HepG2 (cell line): ENCODE measurements around the gene BIRC7. TPM values are rescaled to one million over a fixed set of nuclear protein-coding genes. Genes with fewer than 3 reads are reported as not detected.

Experiments used
- ATAC-seq: fragments of 200-7000 bp; cut with Tn5 transposase; 3 replicates; pipeline ENCODE4 v1.9.1; 2020; ENCODE audit warnings: mild to moderate bottlenecking, moderate library complexity
- BruUV-seq: library from RNA; stranded (reverse); fragments of 400-500 nt; replicated peaks from 2 replicates; lab custom pipeline; 2021; lab: Mats Ljungman, UMichigan
- CTCF ChIA-PET: fragments of 300-600 bp; formaldehyde crosslinking; extraction: SDS; loops from one replicate; lab custom pipeline; 2021; ENCODE audit warnings: low total read pairs, inconsistent platforms, low intra/inter-chr PET ratio; lab: Yijun Ruan, JAX
- POLR2A ChIA-PET: fragments of 350-600 bp; sonication (Branson Sonifier 250); formaldehyde crosslinking; loops from one replicate; lab custom pipeline; 2020; ENCODE audit warnings: antibody characterized with exemption, inconsistent platforms; lab: Yijun Ruan, JAX
- DNase-seq: peaks from one replicate; pipeline ENCODE4 v3.0.0-alpha.2; 2015; ENCODE audit warnings: low spot score
- FAIRE-seq: peaks from 3 replicates; lab custom pipeline; 2011; peaks lifted over from hg19 to GRCh38; lab: Jason Lieb, UNC
- H2AFZ ChIP-seq: one replicate; pipeline ENCODE4 v1.6.1; 2011; ENCODE audit warnings: low read length, inconsistent platforms
- H3K27ac ChIP-seq: fragments of 300-600 bp; 3 replicates; pipeline ENCODE4 v1.8.0; 2011; ENCODE audit warnings: mixed run types, mild to moderate bottlenecking, mixed read lengths, low read length, inconsistent platforms; ENCODE audit not compliant: insufficient read depth; ENCODE audit errors: extremely low read length
- H3K27me3 ChIP-seq, 2 experiments: fragments of 200-600 bp in 1 of 2; 2 replicates in 1 of 2; 3 replicates in 1 of 2; pipeline versions ENCODE4 v1.6.0 to v1.8.0; 2011; ENCODE audit warnings: low read length in 2 of 2, mild to moderate bottlenecking in 2 of 2, moderate library complexity in 2 of 2, inconsistent platforms in 1 of 2; ENCODE audit not compliant: insufficient read depth in 2 of 2, control insufficient read depth in 1 of 2
- H3K36me3 ChIP-seq, 2 experiments: fragments of 200-600 bp in 1 of 2; replicated peaks in 1 of 2; 2 replicates in 1 of 2; 3 replicates in 1 of 2; pipeline versions ENCODE4 v1.5.1 to v1.8.0; 2011; ENCODE audit warnings: low read length in 2 of 2, inconsistent platforms in 1 of 2; ENCODE audit not compliant: insufficient read depth in 2 of 2, control insufficient read depth in 1 of 2
- H3K4me1 ChIP-seq: 2 replicates; pipeline ENCODE4 v1.5.1; 2012; ENCODE audit warnings: low read length, inconsistent platforms; ENCODE audit not compliant: insufficient read depth
- H3K4me2 ChIP-seq: 2 replicates; pipeline ENCODE4 v1.6.0; 2011; ENCODE audit warnings: low read depth, low read length, inconsistent platforms
- H3K4me3 ChIP-seq, 3 experiments: fragments of 200-600 bp in 1 of 3; sonication (generic), shearing (Covaris generic) in 1 of 3; replicated peaks in 1 of 3; 2 replicates each; pipeline ENCODE4 v1.5.1; 2011 to 2016; ENCODE audit warnings: low read length in 3 of 3, inconsistent platforms in 2 of 3, low read depth in 2 of 3, mild to moderate bottlenecking in 2 of 3, control low read depth in 1 of 3, mixed read lengths in 1 of 3; ENCODE audit not compliant: insufficient read depth in 1 of 3
- H3K79me2 ChIP-seq: one replicate; pipeline ENCODE4 v1.6.1; 2011; ENCODE audit warnings: low read length, inconsistent platforms; ENCODE audit not compliant: insufficient read depth
- H3K9ac ChIP-seq: 2 replicates; pipeline ENCODE4 v1.6.0; 2011; ENCODE audit warnings: mild to moderate bottlenecking, low read depth, low read length, inconsistent platforms; ENCODE audit not compliant: insufficient read depth
- H3K9me3 ChIP-seq: 2 replicates; pipeline ENCODE4 v1.5.1; 2012; ENCODE audit warnings: mild to moderate bottlenecking, low read length
- H4K20me1 ChIP-seq: 2 replicates; pipeline ENCODE4 v1.6.0; 2011; ENCODE audit warnings: inconsistent platforms, mild to moderate bottlenecking, low read length, moderate library complexity; ENCODE audit not compliant: insufficient read depth
- MTA1 ChIP-seq: sonication (generic); formaldehyde crosslinking; IDR thresholded peaks from 2 replicates; pipeline ENCODE4 v1.4.0; 2020; ENCODE audit warnings: missing genetic modification reagents, mild to moderate bottlenecking, borderline replicate concordance
- NFKB2 ChIP-seq: sonication (generic); formaldehyde crosslinking; IDR thresholded peaks from 2 replicates; pipeline ENCODE4 v1.4.0; 2020; ENCODE audit warnings: missing genetic modification reagents, borderline replicate concordance
- ZMYM3 ChIP-seq: sonication (generic); formaldehyde crosslinking; IDR thresholded peaks from 2 replicates; pipeline ENCODE4 v1.5.1; 2020; ENCODE audit warnings: mild to moderate bottlenecking, missing genetic modification reagents
- ZNF160 ChIP-seq: sonication (generic); formaldehyde crosslinking; IDR thresholded peaks from 2 replicates; pipeline ENCODE4 v1.8.0; 2022; ENCODE audit warnings: mild to moderate bottlenecking, inconsistent platforms, missing genetic modification reagents
- WGBS: methylation state at CpG from one replicate; pipeline ENCODE4 v1.1.6; 2017; ENCODE audit warnings: low lambda C conversion rate; 5-methylcytosine and 5-hydroxymethylcytosine counted together
- in situ Hi-C: cut with HindIII; loops from 2 replicates; pipeline ENCODE4 v1.10.0; 2017; ENCODE audit warnings: low pct_unique_long_range_greater_than_20kb; ENCODE audit not compliant: extremely low pct_ligation_motif_present
- intact Hi-C: fragments of 100-400 bp; cut with micrococcal nuclease; formaldehyde crosslinking; loops from one replicate; pipeline ENCODE4 v1.10.0; 2022; ENCODE audit not compliant: unreplicated experiment
- polyA plus RNA-seq, 8 experiments: library from polyadenylated mRNA; depleted of rRNA in 3 of 8; stranded (reverse) in 7 of 8; unstranded in 1 of 8; fragments of >200 nt; fragmentation: Illumina TruSeq in 4 of 8; extraction: Trizol in 4 of 8; gene quantifications; 2 replicates each; pipeline versions ENCODE4 v1.2.1 to v1.2.3, GENCODE V29; 2011 to 2016; ENCODE audit warnings: low read depth in 4 of 8, missing spikeins in 1 of 8, mixed read lengths in 1 of 8; ENCODE audit not compliant: insufficient read depth in 1 of 8
- total RNA-seq, 5 experiments: library from RNA; depleted of rRNA; stranded (reverse); fragments of >200 nt; fragmentation: Illumina TruSeq; extraction: Trizol; gene quantifications; 2 replicates each; pipeline ENCODE4 v1.2.3, GENCODE V29; 2016; ENCODE audit warnings: low read depth in 1 of 5
- TF ChIP-seq, protein P1 (sequence below): sonication (generic); formaldehyde crosslinking; IDR thresholded peaks from 2 replicates; pipeline ENCODE4 v1.9.0; 2021; ENCODE audit warnings: missing genetic modification reagents, borderline replicate concordance
- TF ChIP-seq, protein P2 (sequence below): sonication (generic); formaldehyde crosslinking; IDR thresholded peaks from 2 replicates; pipeline ENCODE4 v1.5.0; 2020; ENCODE audit warnings: missing genetic modification reagents

BIRC7 gene
- total and polyA plus RNA-seq, 2 of the 13 experiments (the other 11 are each of a cell fraction or from before 2014, with no cell fraction given) = 0.27 to 5.1 TPM

DNA sequence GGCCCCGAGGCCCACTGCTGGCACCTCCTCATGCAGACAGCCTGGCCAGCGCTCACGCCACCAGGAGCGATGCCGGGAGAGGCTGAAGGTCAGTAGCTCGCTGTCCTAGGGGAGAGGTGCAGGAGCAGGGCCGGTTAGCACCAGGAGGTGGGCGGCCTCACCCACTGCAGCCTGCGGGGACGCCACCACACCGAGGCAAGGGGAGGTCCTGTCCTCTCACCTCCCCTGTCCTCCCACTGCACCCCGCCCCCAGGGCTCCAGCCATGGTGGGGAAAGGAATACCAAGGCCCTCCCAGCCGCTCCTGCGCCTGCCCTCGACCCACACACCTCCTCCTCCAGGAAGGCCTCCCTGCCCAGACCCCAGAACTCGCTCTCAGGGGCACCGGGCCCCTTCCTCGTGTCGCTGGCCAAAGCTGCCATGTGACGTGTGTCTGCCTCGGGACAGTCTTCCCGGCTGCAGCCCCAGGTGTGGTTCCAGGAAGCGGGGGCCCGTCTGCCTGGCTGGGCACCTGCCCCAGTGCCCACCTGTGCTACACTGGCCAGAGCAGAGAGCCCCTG, 12.0 kb downstream of the BIRC7 start:
- no TSS peak for BruUV-seq
- peaks cover 22 to 84% of the 10 kb centered on the region in 2 experiments for H3K27me3 ChIP-seq
- no peak overlapping the region for H3K27ac ChIP-seq
- WGBS = 32% methylated on average over 23 of the region's 24 CpGs
- DNase-seq (no peak), ATAC-seq (peak; percentile 15), FAIRE-seq (no peak)
- H4K20me1 ChIP-seq = no peaks in the 10 kb centered on the region; the same call in 1 of the 2 replicates
- ChIA-PET CTCF (no interaction called here), POLR2A (no interaction called here)
- H3K79me2 ChIP-seq = no peaks in the 10 kb centered on the region
- in situ Hi-C loops (no loop called here), intact Hi-C loops (loop anchor here (10.0 kb wide), 1 partner anchor 193 kb away; no protein-coding TSS in a partner anchor)
- TF ChIP-seq MTA1 (CRISPR knock-in tag) (peak; percentile 9; the same call in 1 of the 2 replicates), NFKB2 (CRISPR knock-in tag) (0 out of 2 replicates have a peak, but pooled peaks have one; percentile 29), ZMYM3 (CRISPR knock-in tag) (0 out of 2 replicates have a peak, but pooled peaks have one; percentile 26), ZNF160 (CRISPR knock-in tag) (no peak)
- TF ChIP-seq, protein P1, sequence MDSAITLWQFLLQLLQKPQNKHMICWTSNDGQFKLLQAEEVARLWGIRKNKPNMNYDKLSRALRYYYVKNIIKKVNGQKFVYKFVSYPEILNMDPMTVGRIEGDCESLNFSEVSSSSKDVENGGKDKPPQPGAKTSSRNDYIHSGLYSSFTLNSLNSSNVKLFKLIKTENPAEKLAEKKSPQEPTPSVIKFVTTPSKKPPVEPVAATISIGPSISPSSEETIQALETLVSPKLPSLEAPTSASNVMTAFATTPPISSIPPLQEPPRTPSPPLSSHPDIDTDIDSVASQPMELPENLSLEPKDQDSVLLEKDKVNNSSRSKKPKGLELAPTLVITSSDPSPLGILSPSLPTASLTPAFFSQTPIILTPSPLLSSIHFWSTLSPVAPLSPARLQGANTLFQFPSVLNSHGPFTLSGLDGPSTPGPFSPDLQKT (CRISPR knock-in tag) = 0 out of 2 replicates have a peak, but pooled peaks have one; percentile 21
- TF ChIP-seq, protein P2, sequence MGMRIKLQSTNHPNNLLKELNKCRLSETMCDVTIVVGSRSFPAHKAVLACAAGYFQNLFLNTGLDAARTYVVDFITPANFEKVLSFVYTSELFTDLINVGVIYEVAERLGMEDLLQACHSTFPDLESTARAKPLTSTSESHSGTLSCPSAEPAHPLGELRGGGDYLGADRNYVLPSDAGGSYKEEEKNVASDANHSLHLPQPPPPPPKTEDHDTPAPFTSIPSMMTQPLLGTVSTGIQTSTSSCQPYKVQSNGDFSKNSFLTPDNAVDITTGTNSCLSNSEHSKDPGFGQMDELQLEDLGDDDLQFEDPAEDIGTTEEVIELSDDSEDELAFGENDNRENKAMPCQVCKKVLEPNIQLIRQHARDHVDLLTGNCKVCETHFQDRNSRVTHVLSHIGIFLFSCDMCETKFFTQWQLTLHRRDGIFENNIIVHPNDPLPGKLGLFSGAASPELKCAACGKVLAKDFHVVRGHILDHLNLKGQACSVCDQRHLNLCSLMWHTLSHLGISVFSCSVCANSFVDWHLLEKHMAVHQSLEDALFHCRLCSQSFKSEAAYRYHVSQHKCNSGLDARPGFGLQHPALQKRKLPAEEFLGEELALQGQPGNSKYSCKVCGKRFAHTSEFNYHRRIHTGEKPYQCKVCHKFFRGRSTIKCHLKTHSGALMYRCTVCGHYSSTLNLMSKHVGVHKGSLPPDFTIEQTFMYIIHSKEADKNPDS (CRISPR knock-in tag) = no peak
- H2AFZ ChIP-seq = no peak overlapping the region
- H3K4me2 ChIP-seq = no peak overlapping the region
- H3K36me3 ChIP-seq = no peaks in the 10 kb centered on the region
- no peaks in the 10 kb centered on the region for H3K4me1 ChIP-seq
- no peak overlapping the region for H3K9ac ChIP-seq
- H3K4me3 ChIP-seq = no peak overlapping the region
- no peaks in the 10 kb centered on the region for H3K9me3 ChIP-seq
